ENCODE data around the gene SLC9A9.

DNA sequence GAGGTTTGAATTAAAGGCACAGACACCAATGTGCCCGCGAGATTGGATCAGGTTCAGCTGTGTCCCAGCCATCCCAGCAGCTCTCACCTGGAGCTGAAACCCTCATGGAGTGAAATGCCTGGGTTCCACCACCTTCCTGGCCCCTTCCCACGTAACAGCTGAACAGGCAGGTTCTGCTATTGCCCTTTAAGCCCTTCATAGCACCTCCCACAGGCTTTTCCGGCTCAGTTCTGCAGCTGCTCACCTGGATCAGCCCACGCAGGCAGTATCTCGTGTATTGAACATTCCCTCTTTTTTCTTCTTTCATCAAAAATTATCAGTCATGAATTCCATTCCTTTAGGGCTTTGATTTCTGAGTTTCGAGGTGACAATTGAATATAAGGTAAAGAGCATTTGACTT is 129.8 kb downstream of the SLC9A9 start:
- TF ChIP-seq HDAC2 (IDR thresholded peaks at IDR 0.05; ENCODE audit: borderline replicate concordance in 1 of 2, low read depth in 2 of 2, low read length in 2 of 2) (no peak), RNF2 (IDR thresholded peaks at IDR 0.05; ENCODE audit: borderline replicate concordance, low read depth, low read length, missing control alignments, poor library complexity, severe bottlenecking) (no peak), POLR2A (IDR thresholded peaks at IDR 0.05; ENCODE audit: control extremely low read depth in 1 of 2, low read depth in 2 of 2, low read length in 2 of 2) (no peak), ZNF274 (IDR thresholded peaks at IDR 0.05; ENCODE audit: borderline replicate concordance, extremely low read depth, low read length) (no peak), EZH2 (IDR thresholded peaks at IDR 0.05; ENCODE audit: low read depth, low read length, severe bottlenecking) (no peak), YY1 (IDR thresholded peaks at IDR 0.05; ENCODE audit: low read depth, low read length) (no peak), MAFK (IDR thresholded peaks at IDR 0.05; ENCODE audit: low read depth, low read length) (no peak), FOSL1 (IDR thresholded peaks at IDR 0.05; ENCODE audit: insufficient read depth, low read depth, low read length) (no peak), CHD2 (IDR thresholded peaks at IDR 0.05; ENCODE audit: low read length) (no peak), CBX8 (IDR thresholded peaks at IDR 0.05; ENCODE audit: borderline replicate concordance, low read depth, low read length) (no peak)
- TF ChIP-seq, protein P1, sequence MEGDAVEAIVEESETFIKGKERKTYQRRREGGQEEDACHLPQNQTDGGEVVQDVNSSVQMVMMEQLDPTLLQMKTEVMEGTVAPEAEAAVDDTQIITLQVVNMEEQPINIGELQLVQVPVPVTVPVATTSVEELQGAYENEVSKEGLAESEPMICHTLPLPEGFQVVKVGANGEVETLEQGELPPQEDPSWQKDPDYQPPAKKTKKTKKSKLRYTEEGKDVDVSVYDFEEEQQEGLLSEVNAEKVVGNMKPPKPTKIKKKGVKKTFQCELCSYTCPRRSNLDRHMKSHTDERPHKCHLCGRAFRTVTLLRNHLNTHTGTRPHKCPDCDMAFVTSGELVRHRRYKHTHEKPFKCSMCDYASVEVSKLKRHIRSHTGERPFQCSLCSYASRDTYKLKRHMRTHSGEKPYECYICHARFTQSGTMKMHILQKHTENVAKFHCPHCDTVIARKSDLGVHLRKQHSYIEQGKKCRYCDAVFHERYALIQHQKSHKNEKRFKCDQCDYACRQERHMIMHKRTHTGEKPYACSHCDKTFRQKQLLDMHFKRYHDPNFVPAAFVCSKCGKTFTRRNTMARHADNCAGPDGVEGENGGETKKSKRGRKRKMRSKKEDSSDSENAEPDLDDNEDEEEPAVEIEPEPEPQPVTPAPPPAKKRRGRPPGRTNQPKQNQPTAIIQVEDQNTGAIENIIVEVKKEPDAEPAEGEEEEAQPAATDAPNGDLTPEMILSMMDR (IDR thresholded peaks at IDR 0.05; ENCODE audit: control extremely low read depth in 1 of 3, insufficient read depth in 1 of 3, low read depth in 1 of 3, low read length in 3 of 3): no peak
- TF ChIP-seq, protein P2, sequence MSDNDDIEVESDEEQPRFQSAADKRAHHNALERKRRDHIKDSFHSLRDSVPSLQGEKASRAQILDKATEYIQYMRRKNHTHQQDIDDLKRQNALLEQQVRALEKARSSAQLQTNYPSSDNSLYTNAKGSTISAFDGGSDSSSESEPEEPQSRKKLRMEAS (IDR thresholded peaks at IDR 0.05): no peak
- TF ChIP-seq, protein P3, sequence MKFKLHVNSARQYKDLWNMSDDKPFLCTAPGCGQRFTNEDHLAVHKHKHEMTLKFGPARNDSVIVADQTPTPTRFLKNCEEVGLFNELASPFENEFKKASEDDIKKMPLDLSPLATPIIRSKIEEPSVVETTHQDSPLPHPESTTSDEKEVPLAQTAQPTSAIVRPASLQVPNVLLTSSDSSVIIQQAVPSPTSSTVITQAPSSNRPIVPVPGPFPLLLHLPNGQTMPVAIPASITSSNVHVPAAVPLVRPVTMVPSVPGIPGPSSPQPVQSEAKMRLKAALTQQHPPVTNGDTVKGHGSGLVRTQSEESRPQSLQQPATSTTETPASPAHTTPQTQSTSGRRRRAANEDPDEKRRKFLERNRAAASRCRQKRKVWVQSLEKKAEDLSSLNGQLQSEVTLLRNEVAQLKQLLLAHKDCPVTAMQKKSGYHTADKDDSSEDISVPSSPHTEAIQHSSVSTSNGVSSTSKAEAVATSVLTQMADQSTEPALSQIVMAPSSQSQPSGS (IDR thresholded peaks at IDR 0.05; ENCODE audit: low read length): no peak
